Suppressor macrophage treated with lipopolysaccharide for 4 hours (primary cell): ENCODE measurements around the gene ZBTB37.
"Not testable (repeated sequence)": the region's sequence is repeated elsewhere in the genome, so short reads cannot be mapped to it uniquely, and the experiment has no call there.

Source experiments
- DNase-seq: peaks from one replicate; pipeline ENCODE4 v3.0.0-alpha.2; 2020

ZBTB37 gene

DNA sequence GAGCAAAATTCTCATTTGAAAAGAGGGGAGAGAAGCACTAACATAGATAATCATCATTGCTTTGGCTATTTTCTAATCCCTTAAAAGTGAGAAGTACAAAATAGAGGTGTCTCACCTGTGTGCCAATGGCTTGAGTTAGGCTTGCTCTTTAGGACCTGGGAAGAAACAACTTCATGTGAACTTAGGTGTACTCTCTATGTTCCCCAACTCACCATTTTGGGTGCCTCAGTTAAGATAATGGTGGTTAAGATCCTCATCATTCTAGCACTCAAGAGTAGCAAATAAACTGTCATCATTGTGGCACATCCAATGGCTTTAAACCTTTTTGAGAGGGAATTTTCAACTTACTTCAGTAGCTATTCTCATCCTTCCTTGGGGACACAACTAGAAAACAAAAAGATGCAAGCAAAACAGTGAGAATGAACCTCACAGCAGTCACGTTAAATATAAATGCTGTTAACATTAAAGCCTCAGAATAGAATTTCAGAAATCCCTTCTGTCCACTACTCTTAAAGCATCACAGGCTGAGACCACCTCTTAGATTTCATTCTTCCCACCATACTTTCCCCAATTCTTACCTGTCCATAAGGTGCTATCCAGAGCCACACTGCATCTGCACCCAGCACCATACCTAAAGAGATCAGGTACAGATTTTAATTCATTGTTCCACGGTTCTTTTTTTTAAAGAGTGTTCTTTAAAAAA is 1.6 kb upstream of the ZBTB37 start:
- DNase-seq: no peak

DNA sequence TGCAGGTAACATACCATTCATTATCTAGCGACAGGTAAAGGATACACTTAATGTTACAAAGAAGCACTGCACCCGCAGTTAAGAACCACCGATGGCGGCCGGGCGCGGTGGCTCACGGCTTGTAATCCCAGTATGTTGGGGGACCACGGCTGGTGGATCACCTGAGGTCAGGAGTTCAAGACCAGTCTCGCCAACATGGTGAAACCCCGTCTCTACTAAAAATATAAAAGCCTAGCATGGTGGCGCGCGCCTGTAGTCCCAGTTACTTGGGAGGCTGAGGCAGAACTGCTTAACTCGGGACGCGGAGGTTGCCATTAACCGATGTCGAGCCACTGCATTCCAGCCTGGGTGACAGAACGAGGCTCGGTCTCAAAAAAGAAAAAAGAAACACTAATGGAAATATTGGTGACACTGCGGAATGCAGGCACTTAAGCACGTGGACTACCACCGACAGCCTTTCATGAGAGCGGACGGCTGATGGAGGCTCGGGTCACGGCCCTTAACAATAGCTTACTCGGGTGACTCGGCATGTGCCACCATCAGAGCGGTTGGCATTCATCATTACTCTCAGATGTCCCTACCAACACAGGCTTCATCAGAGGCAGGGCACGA is 933 bp upstream of the ZBTB37 start:
- DNase-seq: no peak

DNA sequence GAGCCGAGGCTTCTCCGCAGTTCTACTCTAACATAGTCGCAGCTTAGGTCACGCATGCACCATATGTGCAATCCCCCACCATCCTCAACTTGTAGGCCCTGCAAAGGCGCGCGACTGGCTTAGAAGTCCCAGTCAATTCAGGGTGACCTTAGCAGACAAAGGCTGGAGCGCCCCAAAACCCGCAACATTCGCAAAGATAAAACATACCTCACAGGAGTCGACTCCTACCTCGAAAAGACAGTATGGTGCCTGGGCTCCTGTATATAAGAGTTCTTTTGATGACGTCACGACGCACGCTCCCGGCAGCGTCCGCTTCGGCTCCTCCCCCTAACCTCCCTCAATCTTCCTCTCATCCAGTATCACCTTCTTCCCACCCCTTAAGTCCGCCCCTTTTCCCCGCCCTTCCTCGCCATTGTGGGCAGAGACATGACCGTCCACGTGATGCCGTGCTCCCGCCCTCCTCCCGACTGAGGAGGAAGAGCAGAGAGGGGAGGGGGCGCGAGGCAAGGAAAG is 371 bp upstream of the ZBTB37 start, which contains the start of gene GAS5:
TSS of gene GAS5 (minus strand) at position 237 of the 513 bp plus-strand sequence.
- peak; percentile 99 for DNase-seq

DNA sequence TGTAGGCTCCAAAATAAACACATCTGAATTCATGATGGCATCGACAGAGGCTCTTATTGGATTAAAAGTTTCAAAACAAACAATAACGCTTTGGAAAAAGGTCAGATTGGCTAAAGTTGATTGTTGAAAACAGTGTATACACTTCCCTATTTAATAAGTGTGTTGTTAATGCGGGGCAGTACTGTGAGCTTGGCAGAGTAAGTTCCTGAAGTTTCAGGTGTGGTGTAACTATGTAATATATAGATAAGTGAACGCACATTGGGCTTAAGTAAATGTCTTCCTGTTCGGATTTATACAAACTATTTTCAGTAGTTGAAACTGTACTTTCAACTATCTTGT is 810 bp downstream of the ZBTB37 start:
- DNase-seq: peak; percentile 28

DNA sequence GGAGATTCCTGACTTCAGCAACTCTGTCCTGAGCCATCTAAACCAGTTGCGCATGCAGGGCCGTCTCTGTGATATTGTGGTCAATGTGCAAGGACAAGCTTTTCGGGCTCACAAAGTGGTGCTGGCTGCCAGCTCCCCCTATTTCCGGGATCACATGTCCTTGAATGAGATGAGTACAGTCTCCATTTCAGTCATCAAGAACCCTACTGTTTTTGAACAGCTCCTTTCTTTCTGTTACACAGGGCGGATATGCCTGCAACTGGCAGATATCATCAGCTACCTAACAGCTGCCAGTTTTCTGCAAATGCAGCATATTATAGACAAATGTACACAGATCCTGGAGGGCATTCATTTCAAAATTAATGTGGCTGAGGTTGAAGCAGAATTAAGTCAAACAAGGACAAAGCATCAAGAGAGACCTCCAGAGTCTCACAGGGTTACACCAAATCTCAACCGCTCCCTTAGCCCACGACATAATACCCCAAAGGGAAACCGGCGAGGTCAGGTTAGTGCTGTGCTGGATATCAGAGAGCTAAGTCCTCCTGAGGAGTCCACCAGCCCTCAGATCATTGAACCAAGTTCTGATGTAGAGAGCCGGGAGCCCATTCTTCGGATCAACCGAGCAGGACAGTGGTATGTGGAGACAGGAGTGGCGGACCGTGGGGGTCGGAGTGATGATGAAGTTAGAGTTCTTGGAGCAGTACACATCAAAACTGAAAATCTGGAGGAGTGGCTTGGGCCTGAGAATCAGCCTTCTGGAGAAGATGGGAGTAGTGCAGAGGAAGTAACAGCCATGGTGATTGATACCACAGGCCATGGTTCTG is 2.3 kb downstream of the ZBTB37 start:
- DNase-seq: no peak

DNA sequence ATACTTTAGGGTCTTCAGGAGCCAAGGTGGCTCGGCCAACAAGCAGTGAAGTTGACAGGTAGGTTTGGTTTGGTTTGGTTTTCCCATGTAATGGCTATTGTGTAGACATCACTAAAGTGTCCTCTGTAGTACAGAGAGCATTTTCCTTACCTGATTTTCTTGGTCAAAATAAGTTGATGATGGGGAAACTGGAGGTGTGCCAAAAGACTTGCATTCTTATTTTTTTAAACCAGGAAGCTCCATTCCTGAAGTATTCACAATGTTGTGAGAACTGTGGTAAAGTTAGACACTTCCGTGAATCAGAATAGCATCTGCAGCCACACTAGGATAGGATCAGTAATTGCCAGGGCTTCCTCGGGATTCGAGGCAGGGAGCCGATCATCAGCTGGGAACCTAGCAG is 2.9 kb downstream of the ZBTB37 start:
- DNase-seq: no peak

DNA sequence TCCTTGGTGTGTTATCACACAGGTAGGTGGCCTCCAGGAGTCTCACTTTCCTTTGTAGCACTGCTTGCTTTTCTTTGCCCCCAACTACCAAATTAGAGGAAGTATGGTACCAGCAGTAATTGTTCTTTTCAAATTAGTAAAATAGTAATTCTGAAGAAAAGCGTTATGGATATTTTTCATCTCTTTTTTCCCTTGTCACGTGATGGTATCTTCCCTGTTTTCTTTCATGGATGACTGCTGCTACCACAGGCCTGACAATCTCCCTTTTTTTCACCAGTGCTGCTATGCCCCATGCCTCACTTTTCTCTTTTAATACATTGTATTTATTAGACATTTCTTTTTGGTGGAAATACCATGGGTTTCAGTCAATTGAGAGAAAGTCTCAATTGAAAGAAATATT is 3.3 kb downstream of the ZBTB37 start:
- no peak for DNase-seq

DNA sequence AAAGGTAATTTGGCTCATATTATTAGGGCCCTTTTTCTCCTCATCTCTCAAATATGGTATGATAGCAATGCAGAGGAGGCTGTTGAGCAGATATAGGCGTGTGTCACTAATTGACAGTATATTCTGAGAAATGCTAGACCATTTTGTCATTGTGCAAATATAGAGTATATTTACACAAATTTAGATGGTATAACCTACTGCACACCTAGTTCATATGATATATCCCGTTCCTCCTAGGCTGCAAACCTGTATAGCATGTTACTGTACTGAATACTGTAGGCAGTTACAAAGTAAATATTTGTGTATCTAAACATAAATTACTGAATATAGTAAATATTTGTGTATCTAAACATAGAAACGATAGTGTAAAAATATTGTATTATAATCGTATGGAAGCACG is 8.6 kb downstream of the ZBTB37 start:
- no peak for DNase-seq

DNA sequence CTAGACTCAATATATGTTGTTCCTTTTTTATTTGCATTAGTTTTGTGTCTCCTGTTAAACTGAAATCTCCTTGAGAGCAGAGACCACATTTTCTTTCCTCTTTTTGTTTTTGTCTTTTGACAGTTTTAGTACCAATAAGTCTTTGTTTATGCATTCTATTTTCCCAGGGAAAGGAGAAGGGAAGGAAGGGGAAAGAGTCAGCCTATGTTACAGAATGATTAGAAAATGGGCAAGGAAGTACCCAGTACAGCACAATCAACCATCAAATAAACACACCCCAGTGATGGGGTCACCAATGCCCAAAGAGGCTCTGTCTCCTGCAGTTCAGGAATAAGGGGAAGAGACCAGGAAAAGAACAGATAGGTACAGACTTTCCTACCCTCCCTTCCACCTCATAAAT is 10.1 kb downstream of the ZBTB37 start:
- no peak for DNase-seq

DNA sequence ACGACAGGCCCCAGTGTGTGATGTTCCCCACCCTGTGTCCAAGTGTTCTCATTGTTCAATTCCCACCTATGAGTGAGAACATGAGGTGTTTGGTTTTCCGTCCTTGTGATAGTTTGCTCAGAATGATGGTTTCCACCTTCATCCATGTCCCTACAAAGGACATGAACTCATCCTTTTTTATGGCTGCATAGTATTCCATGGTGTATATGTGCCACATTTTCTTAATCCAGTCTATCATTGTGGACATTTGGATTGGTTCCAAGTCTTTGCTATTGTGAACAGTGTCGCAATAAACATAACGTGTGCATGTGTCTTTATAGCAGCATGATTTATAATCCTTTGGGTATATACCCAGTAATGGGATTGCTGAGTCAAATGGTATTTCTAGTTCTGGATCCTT is 12.9 kb downstream of the ZBTB37 start:
- DNase-seq: not testable (repeated sequence)

DNA sequence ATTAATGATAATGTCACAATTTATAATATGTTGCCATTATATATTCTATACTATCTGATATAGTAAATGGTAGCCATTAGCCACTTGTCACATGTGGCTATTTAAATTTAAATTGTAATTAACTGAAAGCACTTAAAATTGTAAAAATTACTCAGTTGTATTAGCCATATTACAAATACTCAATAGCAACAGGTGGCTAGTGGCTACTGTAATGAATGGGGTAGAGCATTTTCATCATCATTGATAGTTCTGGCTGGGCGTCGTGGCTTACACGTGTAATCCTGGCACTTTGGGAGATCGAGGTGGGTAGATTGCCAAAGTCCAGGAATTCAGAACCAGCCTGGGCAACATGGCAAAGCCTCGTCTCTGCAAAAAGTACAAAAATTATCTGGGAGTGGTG is 16.5 kb downstream of the ZBTB37 start:
- no peak for DNase-seq

DNA sequence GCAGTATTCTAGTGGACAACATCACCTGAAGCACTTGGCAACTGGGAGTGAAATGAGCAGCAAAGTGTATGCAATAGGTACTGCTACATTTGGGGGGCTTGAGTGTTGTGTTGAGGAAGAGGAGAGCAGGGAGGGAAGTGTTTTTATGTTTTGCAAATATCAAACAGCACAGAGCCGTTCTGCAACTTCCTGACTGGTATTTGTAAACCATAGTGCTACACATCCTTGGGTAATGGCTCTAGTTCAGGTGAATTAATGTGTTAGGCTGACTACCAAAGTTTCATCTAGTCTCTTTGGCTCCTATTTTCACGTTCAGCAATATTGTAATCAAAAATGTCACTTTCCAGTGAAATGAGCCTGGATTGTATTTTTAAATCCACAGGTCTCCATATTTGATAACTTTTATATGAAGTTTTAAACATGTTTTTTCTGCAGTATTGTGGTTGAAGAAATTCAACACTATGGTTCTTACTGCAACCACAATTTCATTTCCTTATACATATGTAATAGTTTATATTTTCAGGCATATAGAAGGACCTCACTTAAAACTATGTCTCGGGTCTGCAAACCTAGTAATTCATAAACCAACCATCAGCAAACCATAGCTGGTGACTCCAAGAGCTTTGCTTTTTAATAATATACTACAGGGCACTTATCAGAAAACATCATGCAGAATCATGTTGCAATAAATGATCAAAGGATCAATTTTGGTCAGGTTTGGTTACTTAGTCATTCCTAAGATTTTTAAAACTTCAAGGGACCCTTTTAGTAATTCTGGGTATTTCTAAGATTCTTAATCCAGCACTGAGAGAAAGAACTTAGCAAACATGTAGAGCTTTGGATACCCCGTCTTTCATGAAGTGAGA is 18.8 kb downstream of the ZBTB37 start:
- no peak for DNase-seq

DNA sequence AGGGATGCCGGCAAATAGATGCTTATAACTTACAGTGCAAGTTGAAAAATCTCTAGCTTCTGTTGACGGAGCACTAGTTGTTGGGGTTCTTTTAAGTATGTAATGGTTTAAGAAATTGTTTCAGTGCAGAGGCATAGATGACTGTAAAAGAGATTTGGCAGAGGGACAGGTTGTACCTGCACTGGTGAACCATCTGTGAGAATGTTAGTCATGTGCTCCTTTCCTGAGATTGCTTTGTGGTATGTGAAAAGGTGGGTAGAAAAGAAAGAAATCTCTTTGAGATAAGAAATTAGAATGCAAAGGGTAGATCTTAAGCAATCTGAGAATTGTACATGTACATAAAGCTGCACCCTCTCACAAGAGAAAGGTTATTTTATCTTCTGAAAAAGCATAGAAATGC is 19.4 kb downstream of the ZBTB37 start:
- DNase-seq: no peak

DNA sequence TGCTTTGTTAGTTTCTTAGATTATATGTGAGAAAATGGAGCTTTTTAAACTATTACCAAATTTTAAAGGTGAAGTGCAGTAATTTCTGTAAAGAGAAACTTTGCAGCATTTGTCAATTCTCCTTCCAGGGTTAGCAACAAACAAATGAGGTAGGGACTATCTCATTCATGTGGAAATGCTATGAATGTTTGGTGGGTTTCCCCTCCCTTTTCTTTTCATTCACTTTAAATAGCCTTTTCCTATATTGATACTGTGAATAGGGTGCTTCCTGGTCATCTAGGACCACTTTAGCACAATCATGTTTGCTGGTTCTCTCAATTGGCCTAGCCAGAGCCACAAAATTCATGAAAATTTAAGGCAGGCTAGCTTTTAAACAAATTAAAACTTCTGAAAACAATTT is 20.6 kb downstream of the ZBTB37 start:
- no peak for DNase-seq

DNA sequence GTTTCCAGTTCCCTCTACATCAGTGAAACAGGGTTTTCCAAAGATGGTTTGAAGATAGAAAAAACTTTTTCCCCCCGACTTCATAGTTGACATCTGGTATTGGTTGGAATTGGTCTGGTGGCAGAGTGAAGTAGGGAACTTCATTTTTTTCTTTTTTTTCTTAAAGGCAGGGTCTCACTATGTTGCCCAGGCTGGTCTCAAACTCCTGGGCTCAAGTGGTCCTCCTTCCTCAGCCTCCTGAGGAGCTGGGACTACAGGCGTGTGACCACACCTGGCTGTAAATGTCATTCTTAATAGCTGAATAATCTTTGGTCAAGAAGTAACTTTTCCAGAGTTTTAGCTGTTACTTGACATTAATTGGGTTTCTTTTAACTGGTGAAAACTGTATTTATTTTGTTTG is 21.7 kb downstream of the ZBTB37 start:
- no peak for DNase-seq

DNA sequence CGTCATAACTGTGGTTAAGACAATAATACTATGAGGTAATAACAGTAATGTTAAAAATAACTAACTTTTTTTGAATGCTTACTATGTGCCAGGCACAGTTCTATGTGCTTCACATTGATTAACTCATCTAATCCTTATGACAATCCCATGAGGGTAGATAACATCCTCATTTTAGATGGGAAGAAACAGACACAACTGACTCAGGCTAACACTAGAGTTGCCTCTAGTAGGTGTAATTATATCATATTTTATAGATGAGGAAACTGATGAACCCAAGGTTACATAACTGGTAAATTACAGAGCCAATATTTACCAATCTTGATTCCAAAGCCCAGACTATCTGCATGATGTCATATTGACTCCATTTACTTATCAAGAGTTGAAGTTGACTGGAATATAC is 25.4 kb downstream of the ZBTB37 start:
- peak; percentile 25 for DNase-seq

DNA sequence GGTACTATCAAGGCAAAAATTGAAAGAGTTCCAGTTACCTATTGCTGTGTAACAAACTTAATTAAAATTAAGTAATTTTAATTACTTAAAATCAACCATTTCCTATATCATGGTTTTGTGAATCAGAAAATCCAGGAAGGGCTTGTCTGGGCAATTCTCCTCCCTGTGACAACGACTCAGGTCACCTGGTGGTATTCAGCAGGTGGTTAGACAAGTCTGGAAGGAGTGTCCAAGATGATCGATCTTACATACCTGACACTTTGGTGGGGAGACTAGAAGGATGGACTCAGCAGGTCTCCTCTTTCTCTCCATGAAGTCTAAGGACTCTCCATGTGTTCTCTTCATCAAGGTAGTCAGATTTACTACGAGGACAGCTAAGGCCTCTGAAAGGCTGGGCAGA is 26.0 kb downstream of the ZBTB37 start:
- no peak for DNase-seq

DNA sequence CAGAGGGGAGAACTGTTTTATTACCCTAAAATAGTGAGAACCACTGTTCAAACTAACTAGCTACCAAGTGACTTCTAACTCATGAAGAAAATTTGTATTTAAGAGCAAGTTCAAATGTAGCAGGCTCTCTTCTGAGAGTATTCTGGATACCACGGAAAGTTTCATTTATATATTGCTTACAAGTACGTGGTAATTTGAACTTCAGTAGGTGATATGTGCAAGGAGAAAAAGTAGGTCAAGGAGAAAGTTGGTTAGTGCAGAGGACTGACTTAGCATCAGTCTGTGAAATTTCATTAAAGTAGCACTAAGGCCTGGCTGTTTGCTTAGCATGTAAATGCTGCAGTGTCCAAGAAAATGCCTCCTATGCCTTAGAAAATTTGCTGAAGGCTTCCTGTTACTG is 32.2 kb downstream of the ZBTB37 start:
- DNase-seq: no peak

DNA sequence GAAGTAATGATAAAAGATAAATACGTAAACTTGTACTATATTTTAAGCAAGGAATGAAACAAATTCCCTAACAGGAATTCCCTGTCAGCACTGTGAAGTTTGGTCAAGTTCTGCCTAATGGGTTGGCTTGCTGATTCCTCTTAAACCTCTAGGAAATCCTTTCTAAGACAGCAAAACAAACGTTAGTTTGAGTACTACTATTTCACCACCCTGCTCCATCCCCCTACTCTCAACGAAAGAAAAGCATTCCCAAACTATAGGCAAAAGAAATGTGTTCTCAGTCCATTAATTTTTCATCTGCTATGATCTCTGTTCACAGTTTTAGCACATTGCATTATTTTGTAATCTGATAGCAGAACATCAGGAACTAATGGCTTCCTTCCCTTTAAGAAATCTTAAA is 32.8 kb downstream of the ZBTB37 start:
- DNase-seq: no peak

DNA sequence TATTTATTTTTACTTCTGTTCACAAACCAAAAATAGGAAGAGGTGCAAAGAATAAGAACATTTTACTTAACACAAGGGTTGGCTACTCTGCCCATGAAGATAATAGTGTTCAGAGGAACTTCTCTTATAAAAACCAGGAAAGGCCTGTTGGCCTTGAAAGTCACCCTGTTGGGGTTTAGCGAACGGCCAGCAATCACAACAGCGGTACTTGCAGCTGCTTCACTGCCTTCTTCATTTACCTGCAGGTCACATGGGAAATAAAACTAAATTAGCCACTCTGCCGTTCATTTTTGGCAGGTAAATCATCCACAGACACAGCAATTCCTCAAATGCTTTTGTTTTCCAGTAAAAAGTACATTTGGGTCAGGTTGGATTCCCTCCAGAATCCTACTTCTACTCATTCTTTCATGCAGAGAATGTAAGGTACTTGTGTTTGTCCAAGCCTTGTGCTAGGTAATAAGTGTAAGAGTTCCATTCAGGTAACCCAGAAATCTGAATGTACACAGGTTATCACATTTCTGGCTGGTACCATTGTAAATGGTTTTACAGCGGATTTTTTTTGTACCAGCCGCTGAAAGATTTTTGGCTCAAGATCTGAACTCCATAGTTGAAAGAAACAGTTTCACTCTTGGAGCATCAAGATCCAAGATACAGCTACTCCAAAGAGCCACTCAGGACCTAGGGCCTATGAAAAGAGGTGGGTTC is 35.8 kb downstream of the ZBTB37 start:
- no peak for DNase-seq

DNA sequence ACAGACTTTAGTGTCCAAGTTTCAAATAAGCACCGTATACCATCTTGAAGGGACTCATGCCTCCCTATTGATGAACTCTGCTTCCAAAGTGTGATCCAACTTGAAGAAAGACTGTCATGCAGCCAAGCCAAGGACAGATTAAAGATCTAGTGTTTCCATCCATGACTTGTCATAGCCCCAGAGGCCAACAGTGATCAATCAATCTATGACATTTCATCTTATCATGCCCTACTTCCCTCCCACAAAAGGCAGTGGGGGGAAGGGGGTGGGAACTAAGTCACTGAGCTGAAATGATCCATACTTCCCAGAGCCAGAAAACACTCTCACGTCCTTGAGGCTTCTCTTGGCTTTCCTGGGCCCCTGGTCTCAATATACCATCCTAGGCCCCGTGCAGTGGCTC is 44.9 kb downstream of the ZBTB37 start:
- DNase-seq: no peak

DNA sequence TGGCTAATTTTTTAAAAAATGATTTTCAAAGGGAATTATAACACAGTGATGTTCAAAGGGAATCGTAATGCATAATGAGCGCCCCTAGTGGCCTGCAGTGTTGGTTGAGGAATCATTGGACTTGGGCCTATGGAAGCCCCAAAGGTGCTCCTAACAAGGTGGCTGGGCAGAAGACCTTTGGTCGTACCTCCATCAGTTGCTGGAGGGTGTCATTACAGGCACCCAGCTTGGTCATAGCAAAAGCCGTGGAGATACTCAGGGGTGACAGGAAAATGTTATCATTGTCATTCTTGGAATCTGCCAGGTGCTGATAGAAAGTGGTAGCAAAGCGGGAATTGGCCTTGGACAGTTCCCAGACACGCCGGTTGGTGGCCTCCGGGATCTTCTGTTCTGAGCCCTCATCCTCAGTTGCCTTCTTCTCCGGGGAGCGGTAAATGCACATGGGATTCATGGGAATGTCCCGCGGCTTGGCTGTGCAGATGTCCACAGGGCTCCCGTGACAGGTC is 46.2 kb downstream of the ZBTB37 start:
- DNase-seq: peak; percentile 28
